IgD-negative memory B cell (primary cell): ENCODE data around the gene LRRC46. TPM values are rescaled to one million over a fixed set of nuclear protein-coding genes. Genes with fewer than 3 reads are reported as not detected.
A peak's percentile ranks its signal among the peaks of the same experiment; 100 is the strongest.

Source experiments
- H3K27ac Mint-ChIP-seq, 3 donors: one replicate each; pipeline ENCODE4 v1.8.0; 2020 to 2022; ENCODE audit warnings: mild to moderate bottlenecking in 3 of 3, mixed read lengths in 3 of 3, moderate library complexity in 1 of 3
- H3K27me3 Mint-ChIP-seq: one replicate; pipeline ENCODE4 v1.8.0; 2021; ENCODE audit warnings: mixed read lengths
- H3K36me3 Mint-ChIP-seq: one replicate; pipeline ENCODE4 v1.8.0; 2020; ENCODE audit warnings: mild to moderate bottlenecking, mixed read lengths
- H3K4me1 Mint-ChIP-seq, 3 donors: one replicate each; pipeline ENCODE4 v1.8.0; 2020 to 2022; ENCODE audit warnings: mixed read lengths in 3 of 3, mild to moderate bottlenecking in 1 of 3
- H3K4me3 Mint-ChIP-seq, 4 donors: one replicate each; pipeline ENCODE4 v1.8.0; 2020 to 2022; ENCODE audit warnings: mild to moderate bottlenecking in 4 of 4, mixed read lengths in 4 of 4, moderate library complexity in 3 of 4
- H3K9me3 Mint-ChIP-seq, 3 donors: one replicate each; pipeline ENCODE4 v1.8.0; 2020 to 2021; ENCODE audit warnings: mixed read lengths in 3 of 3, mild to moderate bottlenecking in 1 of 3
- polyA plus RNA-seq: library from polyadenylated mRNA; unstranded; fragments of 300-500 nt; fragmentation: Illumina TruSeq; gene quantifications from one replicate; pipeline ENCODE4 v1.2.3, GENCODE V29; 2021

Gene LRRC46
- polyA plus RNA-seq, 1 donor from 2014 or later: 0.90 TPM

GRCh38 chr17:47837401-47838039, 6.0 kb downstream of the LRRC46 start:
- peaks cover 6% of the 10 kb centered on the region for H3K36me3 Mint-ChIP-seq
- no peaks in the 10 kb centered on the region for H3K27me3 Mint-ChIP-seq
- H3K4me3 Mint-ChIP-seq: peak overlapping the region in 1 of 4 donors; percentile 12
- no peak overlapping the region for H3K27ac Mint-ChIP-seq
- H3K4me1 Mint-ChIP-seq: peaks cover 6 to 14% (median 13%) of the 10 kb centered on the region in 3 donors
- no peaks in the 10 kb centered on the region for H3K9me3 Mint-ChIP-seq

GRCh38 chr17:47838636-47839035, 7.2 kb downstream of the LRRC46 start:
- Mint-ChIP-seq H3K36me3 (peaks cover 6% of the 10 kb centered on the region), H3K27ac (no peak overlapping the region), H3K27me3 (peaks cover 2% of the 10 kb centered on the region)

GRCh38 chr17:47839071-47839470, 7.6 kb downstream of the LRRC46 start:
- peaks cover 3% of the 10 kb centered on the region for H3K27me3 Mint-ChIP-seq
- H3K9me3 Mint-ChIP-seq: no peaks in the 10 kb centered on the region
- H3K4me3 Mint-ChIP-seq: peak overlapping the region in 3 of 4 donors; percentile 27 to 90 (median 51)
- H3K4me1 Mint-ChIP-seq: peaks cover 6 to 19% (median 15%) of the 10 kb centered on the region in 3 donors
- no peak overlapping the region for H3K27ac Mint-ChIP-seq
- peaks cover 6% of the 10 kb centered on the region for H3K36me3 Mint-ChIP-seq

More at GRCh38 chr17:47838636-47839035, 7.2 kb downstream of the LRRC46 start:
- Mint-ChIP-seq H3K4me1 (peaks cover 6 to 19% (median 17%) of the 10 kb centered on the region in 3 donors), H3K9me3 (no peaks in the 10 kb centered on the region), H3K4me3 (peak overlapping the region in 2 of 4 donors; percentile 34 to 90)

- H3K4me1 Mint-ChIP-seq: peaks cover 6 to 19% (median 13%) of the 10 kb centered on the region in 3 donors
- peak overlapping the region; percentile 90 to 99 (median 96) for H3K4me3 Mint-ChIP-seq
- peaks cover 11% of the 10 kb centered on the region for H3K27me3 Mint-ChIP-seq
- peak overlapping the region in 1 of 3 donors; percentile 53 for H3K27ac Mint-ChIP-seq
- H3K9me3 Mint-ChIP-seq: no peaks in the 10 kb centered on the region
- peaks cover 6% of the 10 kb centered on the region for H3K36me3 Mint-ChIP-seq
Observed at GRCh38 chr17:47840001-47840741, 8.7 kb downstream of the LRRC46 start.

GRCh38 chr17:47840742-47841487, 9.4 kb downstream of the LRRC46 start, which contains the start of gene SCRN2:
TSS of gene SCRN2 (minus strand) at chr17:47841273. CDS start at chr17:47840843, 430 bp downstream.
- peaks cover 6% of the 10 kb centered on the region for H3K36me3 Mint-ChIP-seq
- peaks cover 13% of the 10 kb centered on the region for H3K27me3 Mint-ChIP-seq
- peaks cover 6 to 19% (median 13%) of the 10 kb centered on the region in 3 donors for H3K4me1 Mint-ChIP-seq
- H3K4me3 Mint-ChIP-seq: peak within 1 kb of the TSS; percentile 90 to 99 (median 96)
- no peaks in the 10 kb centered on the region for H3K9me3 Mint-ChIP-seq
- peak within 1 kb of the TSS in 2 of 3 donors; percentile 8 to 53 for H3K27ac Mint-ChIP-seq

DNA sequence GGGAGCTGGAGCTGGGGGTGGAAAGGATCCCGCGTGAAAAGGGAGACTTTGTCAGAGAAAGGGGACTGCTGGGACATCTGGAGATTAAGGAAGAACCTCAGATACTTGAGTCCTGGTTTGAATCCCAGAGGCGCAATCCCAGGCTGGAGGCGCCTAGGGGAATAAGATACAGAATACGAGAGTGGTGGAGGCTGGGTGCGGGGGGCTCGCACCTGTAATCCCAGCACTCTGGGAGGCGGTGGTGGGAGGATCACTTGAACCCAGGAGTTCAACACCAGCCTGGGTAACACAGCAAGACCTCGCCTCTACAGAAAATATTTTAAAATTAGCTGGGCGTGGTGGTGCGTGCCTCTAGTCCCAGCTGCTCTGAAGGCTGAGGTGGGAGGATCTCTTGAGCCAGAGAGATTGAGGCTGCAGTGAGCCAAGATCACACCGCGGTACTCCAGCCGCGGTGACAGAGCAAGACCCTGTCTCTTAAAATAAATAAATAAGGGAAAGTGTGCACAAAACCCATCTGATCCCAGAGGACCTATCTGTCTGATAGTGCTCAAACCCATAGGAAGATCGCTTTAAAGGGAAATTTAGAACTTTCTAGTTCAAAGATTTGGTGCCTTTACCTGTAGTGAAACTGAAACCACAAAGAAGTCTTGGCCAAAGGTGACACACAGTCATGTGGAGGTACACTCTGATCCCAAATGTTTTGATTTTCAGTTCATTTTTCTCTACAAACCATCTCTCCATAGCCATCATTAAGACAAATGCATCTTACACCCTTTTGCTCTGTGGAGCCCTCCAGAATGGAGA, 10.2 kb downstream of the LRRC46 start:
- H3K4me3 Mint-ChIP-seq: peak overlapping the region; percentile 37 to 99 (median 92)
- peaks cover 6 to 19% (median 13%) of the 10 kb centered on the region in 3 donors for H3K4me1 Mint-ChIP-seq
- peaks cover 20% of the 10 kb centered on the region for H3K27me3 Mint-ChIP-seq
- H3K36me3 Mint-ChIP-seq: peaks cover 6% of the 10 kb centered on the region
- no peaks in the 10 kb centered on the region for H3K9me3 Mint-ChIP-seq
- peak overlapping the region in 2 of 3 donors; percentile 5 to 8 for H3K27ac Mint-ChIP-seq

GRCh38 chr17:47843391-47843730, 11.9 kb downstream of the LRRC46 start:
- H3K36me3 Mint-ChIP-seq: no peaks in the 10 kb centered on the region

GRCh38 chr17:47844227-47844626, 12.8 kb downstream of the LRRC46 start:
- H3K27me3 Mint-ChIP-seq: peaks cover 38% of the 10 kb centered on the region
- no peak overlapping the region for H3K4me3 Mint-ChIP-seq
- H3K36me3 Mint-ChIP-seq: peaks cover 2% of the 10 kb centered on the region
- H3K27ac Mint-ChIP-seq: no peak overlapping the region
- peaks cover 8 to 19% (median 13%) of the 10 kb centered on the region in 3 donors for H3K4me1 Mint-ChIP-seq
- no peaks in the 10 kb centered on the region for H3K9me3 Mint-ChIP-seq

More at GRCh38 chr17:47843391-47843730, 11.9 kb downstream of the LRRC46 start:
- H3K27ac Mint-ChIP-seq: peak overlapping the region in 2 of 3 donors; percentile 67 to 79
- H3K4me1 Mint-ChIP-seq: peaks cover 6 to 19% (median 13%) of the 10 kb centered on the region in 3 donors
- peak overlapping the region in 1 of 4 donors; percentile 90 for H3K4me3 Mint-ChIP-seq
- no peaks in the 10 kb centered on the region for H3K9me3 Mint-ChIP-seq
- H3K27me3 Mint-ChIP-seq: peaks cover 29% of the 10 kb centered on the region

DNA sequence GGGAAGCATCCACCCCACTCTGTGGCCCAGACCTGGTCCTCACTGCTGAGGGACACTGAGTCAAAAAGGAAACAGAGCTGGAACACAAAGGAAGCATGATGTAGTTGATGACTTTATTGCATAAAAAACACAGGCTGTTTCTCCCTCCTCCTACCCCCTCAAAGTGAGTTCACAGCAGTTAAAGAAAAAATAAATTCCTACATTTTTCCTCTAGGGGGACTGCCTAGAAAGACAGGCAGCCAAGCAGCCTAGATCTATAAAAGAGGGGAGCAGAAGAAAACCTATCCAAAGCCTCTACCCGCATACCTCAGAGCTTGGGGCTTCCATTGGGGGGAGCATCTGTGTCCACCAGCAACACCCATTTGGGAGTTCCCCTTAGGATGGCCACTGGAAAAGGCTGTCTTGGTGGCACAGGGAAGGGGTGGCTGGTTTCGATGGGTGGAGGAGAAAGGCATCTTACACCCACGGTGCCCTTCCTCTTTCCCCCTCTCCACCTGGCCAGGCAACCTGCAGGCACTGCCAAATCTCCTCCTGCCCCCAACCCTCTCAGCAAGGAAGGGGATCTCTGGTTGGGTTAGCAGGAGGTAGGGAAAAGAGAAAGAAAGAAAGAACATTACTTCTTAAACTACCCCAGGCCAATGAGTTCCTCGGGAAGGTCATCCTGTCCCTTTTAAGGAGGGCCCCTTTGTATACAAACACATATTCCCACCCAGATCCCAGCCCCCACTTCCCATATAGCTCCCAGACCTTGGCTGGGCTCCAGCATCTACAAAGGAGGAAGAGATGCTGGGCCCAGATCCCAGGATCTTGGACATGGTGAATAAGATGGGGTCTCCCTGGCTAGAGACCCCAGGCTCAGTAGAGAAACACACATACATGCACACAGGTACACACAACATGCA, 13.6 kb downstream of the LRRC46 start:
- peak overlapping the region in 1 of 4 donors; percentile 12 for H3K4me3 Mint-ChIP-seq
- H3K9me3 Mint-ChIP-seq: no peaks in the 10 kb centered on the region
- peaks cover 8 to 14% (median 10%) of the 10 kb centered on the region in 3 donors for H3K4me1 Mint-ChIP-seq
- peaks cover 45% of the 10 kb centered on the region for H3K27me3 Mint-ChIP-seq
- H3K36me3 Mint-ChIP-seq: peaks cover 2% of the 10 kb centered on the region
- H3K27ac Mint-ChIP-seq: no peak overlapping the region

- Mint-ChIP-seq H3K9me3 (no peaks in the 10 kb centered on the region), H3K27me3 (peaks cover 51% of the 10 kb centered on the region), H3K36me3 (peaks cover 2% of the 10 kb centered on the region)
Observed at GRCh38 chr17:47845716-47846075, 14.2 kb downstream of the LRRC46 start.

GRCh38 chr17:47846716-47847340, 15.4 kb downstream of the LRRC46 start:
- Mint-ChIP-seq H3K4me3 (peak overlapping the region in 1 of 4 donors; percentile 65), H3K27me3 (peaks cover 53% of the 10 kb centered on the region), H3K9me3 (no peaks in the 10 kb centered on the region), H3K4me1 (peaks cover 4 to 11% (median 6%) of the 10 kb centered on the region in 3 donors), H3K36me3 (peaks cover 2% of the 10 kb centered on the region), H3K27ac (no peak overlapping the region)

More at GRCh38 chr17:47845716-47846075, 14.2 kb downstream of the LRRC46 start:
- Mint-ChIP-seq H3K4me1 (peaks cover 8 to 10% (median 10%) of the 10 kb centered on the region in 3 donors), H3K27ac (no peak overlapping the region), H3K4me3 (no peak overlapping the region)

DNA sequence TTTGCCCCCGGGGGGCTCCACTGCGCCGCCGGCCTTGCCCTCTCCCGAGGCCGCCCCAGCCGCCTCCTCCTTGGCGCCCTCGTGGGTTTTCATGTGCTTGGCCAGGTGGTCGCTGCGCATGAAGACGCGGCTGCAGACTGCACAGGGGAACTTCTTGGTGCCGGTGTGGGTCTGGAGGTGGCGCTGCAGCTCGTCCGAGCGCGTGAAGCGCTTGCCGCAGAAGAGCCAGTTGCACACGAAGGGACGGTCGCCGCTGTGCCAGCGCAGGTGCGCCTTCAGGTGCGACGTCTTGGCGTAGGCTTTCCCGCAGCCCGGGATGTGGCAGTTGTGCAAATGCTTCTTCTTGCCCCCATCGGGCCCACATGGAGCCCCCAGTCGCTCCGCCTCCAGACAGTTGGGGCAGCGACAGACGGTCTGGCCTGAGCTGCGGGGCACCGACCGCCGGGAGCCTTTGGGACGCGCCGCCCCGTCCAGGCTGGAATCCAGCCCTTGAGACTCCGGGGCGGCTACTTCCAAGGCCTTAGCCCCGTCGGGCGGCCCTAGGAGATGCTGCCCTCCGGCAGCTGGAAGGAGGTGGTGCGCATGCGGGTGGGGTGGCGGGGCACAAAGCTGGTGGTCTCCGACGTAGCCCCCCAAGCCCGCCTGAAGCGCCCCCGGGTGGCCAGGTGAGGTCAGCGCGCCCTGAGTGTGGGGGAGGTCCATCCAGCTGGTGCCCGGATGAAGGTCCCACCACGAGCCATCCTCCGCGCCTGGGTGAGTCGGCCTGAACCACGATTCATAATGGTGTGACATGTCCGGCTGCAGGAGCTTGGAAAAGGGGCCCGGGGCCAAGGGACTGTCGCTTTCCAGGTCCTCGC, 16.1 kb downstream of the LRRC46 start:
- no peaks in the 10 kb centered on the region for H3K9me3 Mint-ChIP-seq
- peak overlapping the region in 1 of 4 donors; percentile 66 for H3K4me3 Mint-ChIP-seq
- H3K27ac Mint-ChIP-seq: no peak overlapping the region
- peaks cover 2% of the 10 kb centered on the region for H3K36me3 Mint-ChIP-seq
- H3K4me1 Mint-ChIP-seq: peaks cover 11 to 16% (median 13%) of the 10 kb centered on the region in 3 donors
- peaks cover 60% of the 10 kb centered on the region for H3K27me3 Mint-ChIP-seq
